GM10266 (cell line): ENCODE data around the gene B4GALNT1.
"Not testable (repeated sequence)": the region's sequence is repeated elsewhere in the genome, so short reads cannot be mapped to it uniquely, and the experiment has no call there.

ENCODE experiments used
- DNase-seq: peaks from one replicate; pipeline ENCODE4 v3.0.0; 2012; ENCODE audit errors: extremely low spot score
- CTCF ChIP-seq: IDR thresholded peaks from 2 replicates; pipeline ENCODE4 v1.5.1; 2012; ENCODE audit warnings: mild to moderate bottlenecking, low read depth; ENCODE audit not compliant: control insufficient read depth, insufficient read depth; ENCODE audit errors: missing control alignments

Gene B4GALNT1

GRCh38 chr12:57661376-57661775, 28.4 kb upstream of the B4GALNT1 start:
- no peak for TF ChIP-seq CTCF
- no peak for DNase-seq

GRCh38 chr12:57658890-57659289, 25.9 kb upstream of the B4GALNT1 start:
- no peak for TF ChIP-seq CTCF
- no peak for DNase-seq

- no peak for DNase-seq
Measured at GRCh38 chr12:57657744-57658143, 24.7 kb upstream of the B4GALNT1 start.

GRCh38 chr12:57656408-57656807, 23.4 kb upstream of the B4GALNT1 start:
- not testable (repeated sequence) for DNase-seq

More at GRCh38 chr12:57657744-57658143, 24.7 kb upstream of the B4GALNT1 start:
- no peak for TF ChIP-seq CTCF

- no peak for DNase-seq
- TF ChIP-seq CTCF = no peak
Measured at GRCh38 chr12:57655541-57656240, 22.7 kb upstream of the B4GALNT1 start.

- no peak for DNase-seq
- no peak for TF ChIP-seq CTCF
Measured at GRCh38 chr12:57654042-57654441, 21.0 kb upstream of the B4GALNT1 start.

- not testable (repeated sequence) for DNase-seq
Measured at GRCh38 chr12:57646659-57647049, 13.7 kb upstream of the B4GALNT1 start.

GRCh38 chr12:57645990-57646658, 13.1 kb upstream of the B4GALNT1 start:
- not testable (repeated sequence) for DNase-seq
